OCI-LY1 (cell line): ENCODE measurements around the gene IFT25.

ENCODE experiments used
- H2AFZ ChIP-seq: fragments of 200-600 bp; sonication (generic), shearing (Covaris generic); 2 replicates; pipeline ENCODE4 v1.6.0; 2014; ENCODE audit warnings: antibody characterized with exemption, mild to moderate bottlenecking, low read length
- H3F3A ChIP-seq: fragments of 200-600 bp; sonication (generic), shearing (Covaris generic); 2 replicates; pipeline ENCODE4 v1.6.0; 2014; ENCODE audit warnings: mild to moderate bottlenecking, antibody characterized with exemption, low read length, moderate library complexity; ENCODE audit not compliant: insufficient read depth
- H3K27ac ChIP-seq: fragments of 200-600 bp; sonication (generic); 2 replicates; pipeline ENCODE4 v1.5.1; 2014; ENCODE audit warnings: low read length, mixed run types, mild to moderate bottlenecking, low read depth; ENCODE audit not compliant: poor library complexity, severe bottlenecking
- H3K27me3 ChIP-seq: fragments of 200-600 bp; sonication (generic); 2 replicates; pipeline ENCODE4 v1.6.0; 2014; ENCODE audit warnings: antibody characterized with exemption, mild to moderate bottlenecking, low read length, moderate library complexity; ENCODE audit not compliant: insufficient read depth
- H3K36me3 ChIP-seq: fragments of 200-600 bp; sonication (generic); 2 replicates; pipeline ENCODE4 v1.6.1; 2014; ENCODE audit warnings: mild to moderate bottlenecking, antibody characterized with exemption, low read length, moderate library complexity, mixed read lengths; ENCODE audit not compliant: insufficient read depth
- H3K4me1 ChIP-seq: fragments of 200-600 bp; sonication (generic); 2 replicates; pipeline ENCODE4 v1.5.1; 2014; ENCODE audit warnings: mild to moderate bottlenecking, low read length, moderate library complexity; ENCODE audit not compliant: insufficient read depth, severe bottlenecking
- H3K4me2 ChIP-seq: fragments of 200-600 bp; sonication (generic), shearing (Covaris generic); 2 replicates; pipeline ENCODE4 v1.6.1; 2014; ENCODE audit warnings: low read length
- H3K4me3 ChIP-seq: fragments of 200-600 bp; sonication (generic); 2 replicates; pipeline ENCODE4 v1.5.1; 2014; ENCODE audit warnings: low read length, low read depth, mild to moderate bottlenecking, mixed read lengths; ENCODE audit not compliant: poor library complexity, severe bottlenecking
- H3K79me2 ChIP-seq: fragments of 200-600 bp; shearing (Covaris generic); 2 replicates; pipeline ENCODE4 v1.6.1; 2016; ENCODE audit warnings: mixed run types, low read length, mixed read lengths; ENCODE audit not compliant: insufficient read depth
- H3K9ac ChIP-seq: fragments of 200-600 bp; sonication (generic), shearing (Covaris generic); 2 replicates; pipeline ENCODE4 v1.6.1; 2014; ENCODE audit warnings: mild to moderate bottlenecking, low read length, mixed read lengths
- H3K9me2 ChIP-seq: fragments of 200-600 bp; sonication (generic), shearing (Covaris generic); 2 replicates; pipeline ENCODE4 v1.6.1; 2014; ENCODE audit warnings: low read depth, mild to moderate bottlenecking, low read length, mixed read lengths
- H3K9me3 ChIP-seq: fragments of 200-600 bp; shearing (Covaris generic); 2 replicates; pipeline ENCODE4 v1.6.1; 2014; ENCODE audit warnings: low read length, mixed read lengths
- H4K20me1 ChIP-seq: fragments of 200-600 bp; sonication (generic), shearing (Covaris generic); 2 replicates; pipeline ENCODE4 v1.6.0; 2016; ENCODE audit warnings: mild to moderate bottlenecking, low read length; ENCODE audit not compliant: insufficient read depth
- CTCF ChIP-seq: fragments of 200-600 bp; sonication (generic), shearing (Covaris generic); IDR thresholded peaks from 2 replicates; pipeline ENCODE4 v1.5.1; 2017; ENCODE audit warnings: mild to moderate bottlenecking, antibody characterized with exemption, low read length, moderate library complexity, mixed read lengths
- EZH2 ChIP-seq: fragments of 200-600 bp; sonication (generic), shearing (Covaris generic); IDR thresholded peaks from 2 replicates; pipeline ENCODE4 v1.8.0; 2017; ENCODE audit warnings: borderline replicate concordance, mixed run types, mild to moderate bottlenecking, antibody characterized with exemption, low read length, moderate library complexity, mixed read lengths

Gene IFT25

GRCh38 chr1:53968125-53968513 lies 22.6 kb upstream of the IFT25 start:
- H3K36me3 ChIP-seq, result peaks cover 38% of the 10 kb centered on the region; the same call in 1 of the 2 replicates
- H3K9me2 ChIP-seq, result no peaks in the 10 kb centered on the region
- H3K4me3 ChIP-seq, result no peak overlapping the region
- TF ChIP-seq EZH2 (no peak), CTCF (no peak)
- no peaks in the 10 kb centered on the region for H3K79me2 ChIP-seq
- no peaks in the 10 kb centered on the region for H3K9me3 ChIP-seq
- H2AFZ ChIP-seq, result no peak overlapping the region
- no peaks in the 10 kb centered on the region for H3K4me1 ChIP-seq
- H3F3A ChIP-seq, result no peaks in the 10 kb centered on the region
- no peak overlapping the region for H3K27ac ChIP-seq
- H3K9ac ChIP-seq, result no peak overlapping the region
- no peaks in the 10 kb centered on the region for H4K20me1 ChIP-seq
- no peak overlapping the region for H3K4me2 ChIP-seq
- H3K27me3 ChIP-seq, result no peaks in the 10 kb centered on the region

- Histone ChIP-seq H2AFZ (no peak overlapping the region), H3K9me2 (no peaks in the 10 kb centered on the region), H3K4me3 (no peak overlapping the region), H3K79me2 (no peaks in the 10 kb centered on the region), H4K20me1 (no peaks in the 10 kb centered on the region), H3K9me3 (no peaks in the 10 kb centered on the region), H3K36me3 (peaks cover 43% of the 10 kb centered on the region; the same call in 1 of the 2 replicates), H3K27ac (no peak overlapping the region), H3K9ac (no peak overlapping the region), H3K27me3 (no peaks in the 10 kb centered on the region), H3K4me1 (no peaks in the 10 kb centered on the region), H3K4me2 (no peak overlapping the region), H3F3A (no peaks in the 10 kb centered on the region)
- no peak for TF ChIP-seq EZH2
- TF ChIP-seq CTCF, result no peak
Measured at GRCh38 chr1:53967409-53968124, 22.1 kb upstream of the IFT25 start.

GRCh38 chr1:53966794-53967193 lies 21.3 kb upstream of the IFT25 start:
- Histone ChIP-seq H3K4me1 (no peaks in the 10 kb centered on the region), H3K27ac (no peak overlapping the region), H3K36me3 (peaks cover 51% of the 10 kb centered on the region; the same call in 1 of the 2 replicates)

More at GRCh38 chr1:53966794-53967193, 21.3 kb upstream of the IFT25 start:
- TF ChIP-seq CTCF (no peak), EZH2 (no peak)
- Histone ChIP-seq H2AFZ (no peak overlapping the region), H3K9ac (no peak overlapping the region), H3K4me2 (no peak overlapping the region), H3K79me2 (no peaks in the 10 kb centered on the region), H4K20me1 (no peaks in the 10 kb centered on the region), H3K4me3 (no peak overlapping the region), H3K27me3 (no peaks in the 10 kb centered on the region), H3K9me2 (no peaks in the 10 kb centered on the region), H3F3A (no peaks in the 10 kb centered on the region), H3K9me3 (no peaks in the 10 kb centered on the region)
